Suprapubic skin (tissue), 3 donors: ENCODE results near the gene NLRP1.

Experiments used
- POLR2A ChIP-seq, 2 donors: fragments of 450-650 bp; IDR thresholded peaks; one replicate each; pipeline ENCODE4 v1.6.1; 2017; ENCODE audit warnings: antibody characterized with exemption in 2 of 2, mild to moderate bottlenecking in 2 of 2, moderate library complexity in 2 of 2
- TF ChIP-seq, protein P1 (sequence below), 2 donors: fragments of 200-600 bp in 1 of 2; fragments of 450-650 bp in 1 of 2; sonication (generic) in 1 of 2; IDR thresholded peaks; one replicate each; pipeline ENCODE4 v1.5.1; 2016 to 2019; ENCODE audit warnings: antibody characterized with exemption in 2 of 2, mild to moderate bottlenecking in 1 of 2, moderate library complexity in 1 of 2

DNA sequence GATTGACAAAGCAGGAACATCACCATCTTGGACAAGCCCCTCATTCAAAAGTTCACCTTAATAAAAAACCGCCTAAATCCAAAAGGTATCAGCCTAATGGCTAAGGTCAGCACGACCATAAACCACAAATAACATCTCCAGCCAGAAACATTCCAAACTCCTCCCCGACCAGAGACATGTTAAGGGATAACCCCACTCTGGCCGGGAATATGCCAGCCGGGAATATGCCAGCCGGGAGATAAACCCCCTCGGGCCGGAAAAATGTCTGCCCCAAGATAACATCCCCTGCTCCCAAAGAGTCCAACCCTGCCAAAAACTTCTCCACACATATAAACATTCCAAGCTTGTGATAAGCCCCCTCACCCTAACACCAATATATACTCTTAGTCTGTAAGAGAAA lies 116.9 kb downstream of the NLRP1 start:
- TF ChIP-seq, protein P1, sequence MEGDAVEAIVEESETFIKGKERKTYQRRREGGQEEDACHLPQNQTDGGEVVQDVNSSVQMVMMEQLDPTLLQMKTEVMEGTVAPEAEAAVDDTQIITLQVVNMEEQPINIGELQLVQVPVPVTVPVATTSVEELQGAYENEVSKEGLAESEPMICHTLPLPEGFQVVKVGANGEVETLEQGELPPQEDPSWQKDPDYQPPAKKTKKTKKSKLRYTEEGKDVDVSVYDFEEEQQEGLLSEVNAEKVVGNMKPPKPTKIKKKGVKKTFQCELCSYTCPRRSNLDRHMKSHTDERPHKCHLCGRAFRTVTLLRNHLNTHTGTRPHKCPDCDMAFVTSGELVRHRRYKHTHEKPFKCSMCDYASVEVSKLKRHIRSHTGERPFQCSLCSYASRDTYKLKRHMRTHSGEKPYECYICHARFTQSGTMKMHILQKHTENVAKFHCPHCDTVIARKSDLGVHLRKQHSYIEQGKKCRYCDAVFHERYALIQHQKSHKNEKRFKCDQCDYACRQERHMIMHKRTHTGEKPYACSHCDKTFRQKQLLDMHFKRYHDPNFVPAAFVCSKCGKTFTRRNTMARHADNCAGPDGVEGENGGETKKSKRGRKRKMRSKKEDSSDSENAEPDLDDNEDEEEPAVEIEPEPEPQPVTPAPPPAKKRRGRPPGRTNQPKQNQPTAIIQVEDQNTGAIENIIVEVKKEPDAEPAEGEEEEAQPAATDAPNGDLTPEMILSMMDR (IDR thresholded peaks at IDR 0.05): no peak
- TF ChIP-seq POLR2A (IDR thresholded peaks at IDR 0.05): no peak
